HepG2 (cell line): ENCODE data around the gene C16orf78. TPM values are rescaled to one million over a fixed set of nuclear protein-coding genes. Genes with fewer than 3 reads are reported as not detected.
A peak's percentile ranks its signal among the peaks of the same experiment; 100 is the strongest.

ENCODE experiments used
- ATAC-seq: fragments of 200-7000 bp; cut with Tn5 transposase; 3 replicates; pipeline ENCODE4 v1.9.1; 2020; ENCODE audit warnings: mild to moderate bottlenecking, moderate library complexity
- BruUV-seq: library from RNA; stranded (reverse); fragments of 400-500 nt; replicated peaks from 2 replicates; lab custom pipeline; 2021; lab: Mats Ljungman, UMichigan
- CTCF ChIA-PET: fragments of 300-600 bp; formaldehyde crosslinking; extraction: SDS; loops from one replicate; lab custom pipeline; 2021; ENCODE audit warnings: low total read pairs, inconsistent platforms, low intra/inter-chr PET ratio; lab: Yijun Ruan, JAX
- POLR2A ChIA-PET: fragments of 350-600 bp; sonication (Branson Sonifier 250); formaldehyde crosslinking; loops from one replicate; lab custom pipeline; 2020; ENCODE audit warnings: antibody characterized with exemption, inconsistent platforms; lab: Yijun Ruan, JAX
- DNase-seq: peaks from one replicate; pipeline ENCODE4 v3.0.0-alpha.2; 2015; ENCODE audit warnings: low spot score
- FAIRE-seq: peaks from 3 replicates; lab custom pipeline; 2011; peaks lifted over from hg19 to GRCh38; lab: Jason Lieb, UNC
- H2AFZ ChIP-seq: one replicate; pipeline ENCODE4 v1.6.1; 2011; ENCODE audit warnings: low read length, inconsistent platforms
- H3K27ac ChIP-seq: fragments of 300-600 bp; 3 replicates; pipeline ENCODE4 v1.8.0; 2011; ENCODE audit warnings: mixed run types, mild to moderate bottlenecking, mixed read lengths, low read length, inconsistent platforms; ENCODE audit not compliant: insufficient read depth; ENCODE audit errors: extremely low read length
- H3K27me3 ChIP-seq, 2 experiments: fragments of 200-600 bp in 1 of 2; 2 replicates in 1 of 2; 3 replicates in 1 of 2; pipeline versions ENCODE4 v1.6.0 to v1.8.0; 2011; ENCODE audit warnings: low read length in 2 of 2, mild to moderate bottlenecking in 2 of 2, moderate library complexity in 2 of 2, inconsistent platforms in 1 of 2; ENCODE audit not compliant: insufficient read depth in 2 of 2, control insufficient read depth in 1 of 2
- H3K36me3 ChIP-seq, 2 experiments: fragments of 200-600 bp in 1 of 2; replicated peaks in 1 of 2; 2 replicates in 1 of 2; 3 replicates in 1 of 2; pipeline versions ENCODE4 v1.5.1 to v1.8.0; 2011; ENCODE audit warnings: low read length in 2 of 2, inconsistent platforms in 1 of 2; ENCODE audit not compliant: insufficient read depth in 2 of 2, control insufficient read depth in 1 of 2
- H3K4me1 ChIP-seq: 2 replicates; pipeline ENCODE4 v1.5.1; 2012; ENCODE audit warnings: low read length, inconsistent platforms; ENCODE audit not compliant: insufficient read depth
- H3K4me2 ChIP-seq: 2 replicates; pipeline ENCODE4 v1.6.0; 2011; ENCODE audit warnings: low read depth, low read length, inconsistent platforms
- H3K4me3 ChIP-seq, 3 experiments: fragments of 200-600 bp in 1 of 3; sonication (generic), shearing (Covaris generic) in 1 of 3; replicated peaks in 1 of 3; 2 replicates each; pipeline ENCODE4 v1.5.1; 2011 to 2016; ENCODE audit warnings: low read length in 3 of 3, inconsistent platforms in 2 of 3, low read depth in 2 of 3, mild to moderate bottlenecking in 2 of 3, control low read depth in 1 of 3, mixed read lengths in 1 of 3; ENCODE audit not compliant: insufficient read depth in 1 of 3
- H3K79me2 ChIP-seq: one replicate; pipeline ENCODE4 v1.6.1; 2011; ENCODE audit warnings: low read length, inconsistent platforms; ENCODE audit not compliant: insufficient read depth
- H3K9ac ChIP-seq: 2 replicates; pipeline ENCODE4 v1.6.0; 2011; ENCODE audit warnings: mild to moderate bottlenecking, low read depth, low read length, inconsistent platforms; ENCODE audit not compliant: insufficient read depth
- H3K9me3 ChIP-seq: 2 replicates; pipeline ENCODE4 v1.5.1; 2012; ENCODE audit warnings: mild to moderate bottlenecking, low read length
- H4K20me1 ChIP-seq: 2 replicates; pipeline ENCODE4 v1.6.0; 2011; ENCODE audit warnings: inconsistent platforms, mild to moderate bottlenecking, low read length, moderate library complexity; ENCODE audit not compliant: insufficient read depth
- CBFB ChIP-seq: sonication (generic); formaldehyde crosslinking; IDR thresholded peaks from 2 replicates; pipeline ENCODE4 v1.4.0; 2020; ENCODE audit warnings: missing genetic modification reagents
- GLI4 ChIP-seq: sonication (generic); formaldehyde crosslinking; IDR thresholded peaks from 2 replicates; pipeline ENCODE4 v1.5.1; 2020; ENCODE audit warnings: missing genetic modification reagents, mild to moderate bottlenecking, moderate library complexity, borderline replicate concordance
- JUNB ChIP-seq: sonication (generic); formaldehyde crosslinking; IDR thresholded peaks from 2 replicates; pipeline ENCODE4 v1.8.0; 2022; ENCODE audit warnings: missing genetic modification reagents, mild to moderate bottlenecking, borderline replicate concordance
- MTA3 ChIP-seq: sonication (generic); formaldehyde crosslinking; IDR thresholded peaks from 2 replicates; pipeline ENCODE4 v1.4.0; 2020; ENCODE audit warnings: missing genetic modification reagents
- POLR2AphosphoS5 ChIP-seq: IDR thresholded peaks from 2 replicates; pipeline ENCODE4 v1.6.1; 2012; ENCODE audit warnings: low read depth, low read length
- RAD21 ChIP-seq: fragments of 450-650 bp; formaldehyde crosslinking; IDR thresholded peaks from 2 replicates; pipeline ENCODE4 v1.5.0; 2020; ENCODE audit warnings: mild to moderate bottlenecking
- RORA ChIP-seq: sonication (generic); formaldehyde crosslinking; IDR thresholded peaks from 2 replicates; pipeline ENCODE4 v1.5.0; 2020; ENCODE audit warnings: mild to moderate bottlenecking, missing genetic modification reagents, moderate library complexity
- SMAD1 ChIP-seq: sonication (generic); formaldehyde crosslinking; IDR thresholded peaks from 2 replicates; pipeline ENCODE4 v1.4.0; 2020; ENCODE audit warnings: missing genetic modification reagents, low read depth, mild to moderate bottlenecking, borderline replicate concordance
- ZNF263 ChIP-seq: sonication (generic); formaldehyde crosslinking; IDR thresholded peaks from 2 replicates; pipeline ENCODE4 v1.4.0; 2020; ENCODE audit warnings: missing genetic modification reagents
- ZNF446 ChIP-seq: sonication (generic); formaldehyde crosslinking; IDR thresholded peaks from 2 replicates; pipeline ENCODE4 v1.5.0; 2020; ENCODE audit warnings: mild to moderate bottlenecking, missing genetic modification reagents
- ZNF567 ChIP-seq: sonication (generic); formaldehyde crosslinking; IDR thresholded peaks from 2 replicates; pipeline ENCODE4 v1.8.1; 2023; ENCODE audit warnings: mild to moderate bottlenecking, missing genetic modification reagents, borderline replicate concordance
- ZSCAN30 ChIP-seq: sonication (generic); formaldehyde crosslinking; IDR thresholded peaks from 2 replicates; pipeline ENCODE4 v1.5.0; 2020; ENCODE audit warnings: mild to moderate bottlenecking, missing genetic modification reagents
- WGBS: methylation state at CpG from one replicate; pipeline ENCODE4 v1.1.6; 2017; ENCODE audit warnings: low lambda C conversion rate; 5-methylcytosine and 5-hydroxymethylcytosine counted together
- in situ Hi-C: cut with HindIII; loops from 2 replicates; pipeline ENCODE4 v1.10.0; 2017; ENCODE audit warnings: low pct_unique_long_range_greater_than_20kb; ENCODE audit not compliant: extremely low pct_ligation_motif_present
- intact Hi-C: fragments of 100-400 bp; cut with micrococcal nuclease; formaldehyde crosslinking; loops from one replicate; pipeline ENCODE4 v1.10.0; 2022; ENCODE audit not compliant: unreplicated experiment
- polyA plus RNA-seq, 8 experiments: library from polyadenylated mRNA; depleted of rRNA in 3 of 8; stranded (reverse) in 7 of 8; unstranded in 1 of 8; fragments of >200 nt; fragmentation: Illumina TruSeq in 4 of 8; extraction: Trizol in 4 of 8; gene quantifications; 2 replicates each; pipeline versions ENCODE4 v1.2.1 to v1.2.3, GENCODE V29; 2011 to 2016; ENCODE audit warnings: low read depth in 4 of 8, missing spikeins in 1 of 8, mixed read lengths in 1 of 8; ENCODE audit not compliant: insufficient read depth in 1 of 8
- total RNA-seq, 5 experiments: library from RNA; depleted of rRNA; stranded (reverse); fragments of >200 nt; fragmentation: Illumina TruSeq; extraction: Trizol; gene quantifications; 2 replicates each; pipeline ENCODE4 v1.2.3, GENCODE V29; 2016; ENCODE audit warnings: low read depth in 1 of 5
- TF ChIP-seq, protein P1 (sequence below): sonication (generic); formaldehyde crosslinking; IDR thresholded peaks from 2 replicates; pipeline ENCODE4 v1.4.0; 2020; ENCODE audit warnings: missing genetic modification reagents
- TF ChIP-seq, protein P2 (sequence below): sonication (generic); formaldehyde crosslinking; IDR thresholded peaks from 2 replicates; pipeline ENCODE4 v1.8.1; 2022; ENCODE audit warnings: low read depth, mild to moderate bottlenecking, missing genetic modification reagents
- TF ChIP-seq, protein P3 (sequence below): sonication (generic); formaldehyde crosslinking; IDR thresholded peaks from 2 replicates; pipeline ENCODE4; 2020; ENCODE audit warnings: missing genetic modification reagents, mild to moderate bottlenecking, borderline replicate concordance
- TF ChIP-seq, protein P4 (sequence below): sonication (generic); formaldehyde crosslinking; IDR thresholded peaks from 2 replicates; pipeline ENCODE4 v1.8.1; 2023; ENCODE audit warnings: mild to moderate bottlenecking, missing genetic modification reagents, borderline replicate concordance

Gene C16orf78
- total and polyA plus RNA-seq, 2 of the 13 experiments (the other 11 are each of a cell fraction or from before 2014, with no cell fraction given), result not detected

DNA sequence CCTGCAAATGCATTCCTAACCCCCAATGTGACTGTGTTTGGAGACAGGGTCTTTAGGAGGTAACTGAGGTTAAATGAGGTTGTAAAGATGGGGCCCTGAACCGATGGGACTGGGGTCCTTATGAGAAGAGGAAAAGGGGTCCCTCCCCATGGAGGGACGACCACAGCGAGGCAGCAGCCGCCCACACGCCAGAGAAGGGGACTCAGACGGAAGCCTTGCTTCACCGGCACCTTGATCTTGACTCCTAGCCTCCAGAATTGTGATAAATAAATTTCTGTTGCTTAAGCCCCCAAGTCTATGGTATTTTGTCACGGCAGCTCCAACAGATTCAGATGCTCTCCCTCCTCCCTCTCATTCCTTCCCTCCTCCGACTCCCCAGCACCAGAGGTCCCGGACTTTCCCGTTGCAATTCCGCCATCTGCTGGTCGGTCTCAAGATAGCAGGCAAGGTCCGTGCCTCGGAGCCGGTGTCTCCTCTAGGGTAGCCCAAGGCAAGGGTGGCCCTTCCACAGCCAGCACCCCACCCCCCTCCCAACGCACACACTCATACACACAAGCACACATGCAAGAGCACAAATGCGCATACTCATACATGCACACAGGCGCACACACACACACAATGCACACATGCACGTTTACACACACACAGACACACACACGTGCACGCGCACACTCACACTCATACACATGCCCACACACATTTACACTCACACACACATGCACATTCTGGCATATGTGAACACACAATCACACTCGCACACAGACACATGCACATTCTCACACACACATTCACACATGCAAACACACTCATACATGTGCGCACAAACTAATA lies 23.1 kb upstream of the C16orf78 start:
- Histone ChIP-seq H3K4me2 (no peak overlapping the region), H4K20me1 (no peaks in the 10 kb centered on the region; the same call in 1 of the 2 replicates), H2AFZ (no peak overlapping the region), H3K27me3 (no peaks in the 10 kb centered on the region), H3K9me3 (no peaks in the 10 kb centered on the region), H3K4me1 (no peaks in the 10 kb centered on the region), H3K36me3 (no peaks in the 10 kb centered on the region), H3K27ac (no peak overlapping the region), H3K79me2 (no peaks in the 10 kb centered on the region), H3K4me3 (no peak overlapping the region), H3K9ac (no peak overlapping the region)
- POLR2A ChIA-PET, result no interaction called here
- intact Hi-C loops, result loop anchor here (1.0 kb wide), 1 partner anchor 663 kb away; no protein-coding TSS in a partner anchor
- no TSS peak for BruUV-seq
- peak; percentile 76 for ATAC-seq
- in situ Hi-C loops, result loop anchor here (5.0 kb wide), 1 partner anchor 658 kb away; no protein-coding TSS in a partner anchor
- WGBS, result 39% methylated on average over 25 of the region's 25 CpGs
- CTCF ChIA-PET, result interaction anchor here (1.1 to 4.5 kb wide), 3 partner anchors 350 to 663 kb away, joined by 3 to 40 read pairs (median 4); no protein-coding TSS in a partner anchor
- peak; percentile 81 for FAIRE-seq
- DNase-seq, result peak; percentile 37
- TF ChIP-seq JUNB (CRISPR knock-in tag) (0 out of 2 replicates have a peak, but pooled peaks have one; percentile 17), SMAD1 (0 out of 2 replicates have a peak, but pooled peaks have one; percentile 56), MTA3 (no peak), ZNF446 (CRISPR knock-in tag) (no peak), RAD21 (peak; percentile 76), ZNF567 (CRISPR knock-in tag) (no peak), RORA (no peak), POLR2AphosphoS5 (no peak), GLI4 (CRISPR knock-in tag) (no peak), ZNF263 (peak; percentile 100), CBFB (CRISPR knock-in tag) (no peak), ZSCAN30 (no peak)
- TF ChIP-seq, protein P1, sequence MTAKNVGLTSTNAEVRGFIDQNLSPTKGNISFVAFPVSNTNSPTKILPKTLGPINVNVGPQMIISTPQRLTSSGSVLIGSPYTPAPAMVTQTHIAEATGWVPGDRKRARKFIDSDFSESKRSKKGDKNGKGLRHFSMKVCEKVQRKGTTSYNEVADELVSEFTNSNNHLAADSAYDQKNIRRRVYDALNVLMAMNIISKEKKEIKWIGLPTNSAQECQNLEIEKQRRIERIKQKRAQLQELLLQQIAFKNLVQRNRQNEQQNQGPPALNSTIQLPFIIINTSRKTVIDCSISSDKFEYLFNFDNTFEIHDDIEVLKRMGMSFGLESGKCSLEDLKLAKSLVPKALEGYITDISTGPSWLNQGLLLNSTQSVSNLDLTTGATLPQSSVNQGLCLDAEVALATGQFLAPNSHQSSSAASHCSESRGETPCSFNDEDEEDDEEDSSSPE (CRISPR knock-in tag), result no peak
- TF ChIP-seq, protein P2, sequence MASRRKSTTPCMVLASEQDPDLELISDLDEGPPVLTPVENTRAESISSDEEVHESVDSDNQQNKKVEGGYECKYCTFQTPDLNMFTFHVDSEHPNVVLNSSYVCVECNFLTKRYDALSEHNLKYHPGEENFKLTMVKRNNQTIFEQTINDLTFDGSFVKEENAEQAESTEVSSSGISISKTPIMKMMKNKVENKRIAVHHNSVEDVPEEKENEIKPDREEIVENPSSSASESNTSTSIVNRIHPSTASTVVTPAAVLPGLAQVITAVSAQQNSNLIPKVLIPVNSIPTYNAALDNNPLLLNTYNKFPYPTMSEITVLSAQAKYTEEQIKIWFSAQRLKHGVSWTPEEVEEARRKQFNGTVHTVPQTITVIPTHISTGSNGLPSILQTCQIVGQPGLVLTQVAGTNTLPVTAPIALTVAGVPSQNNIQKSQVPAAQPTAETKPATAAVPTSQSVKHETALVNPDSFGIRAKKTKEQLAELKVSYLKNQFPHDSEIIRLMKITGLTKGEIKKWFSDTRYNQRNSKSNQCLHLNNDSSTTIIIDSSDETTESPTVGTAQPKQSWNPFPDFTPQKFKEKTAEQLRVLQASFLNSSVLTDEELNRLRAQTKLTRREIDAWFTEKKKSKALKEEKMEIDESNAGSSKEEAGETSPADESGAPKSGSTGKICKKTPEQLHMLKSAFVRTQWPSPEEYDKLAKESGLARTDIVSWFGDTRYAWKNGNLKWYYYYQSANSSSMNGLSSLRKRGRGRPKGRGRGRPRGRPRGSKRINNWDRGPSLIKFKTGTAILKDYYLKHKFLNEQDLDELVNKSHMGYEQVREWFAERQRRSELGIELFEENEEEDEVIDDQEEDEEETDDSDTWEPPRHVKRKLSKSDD, result no peak
- TF ChIP-seq, protein P3, sequence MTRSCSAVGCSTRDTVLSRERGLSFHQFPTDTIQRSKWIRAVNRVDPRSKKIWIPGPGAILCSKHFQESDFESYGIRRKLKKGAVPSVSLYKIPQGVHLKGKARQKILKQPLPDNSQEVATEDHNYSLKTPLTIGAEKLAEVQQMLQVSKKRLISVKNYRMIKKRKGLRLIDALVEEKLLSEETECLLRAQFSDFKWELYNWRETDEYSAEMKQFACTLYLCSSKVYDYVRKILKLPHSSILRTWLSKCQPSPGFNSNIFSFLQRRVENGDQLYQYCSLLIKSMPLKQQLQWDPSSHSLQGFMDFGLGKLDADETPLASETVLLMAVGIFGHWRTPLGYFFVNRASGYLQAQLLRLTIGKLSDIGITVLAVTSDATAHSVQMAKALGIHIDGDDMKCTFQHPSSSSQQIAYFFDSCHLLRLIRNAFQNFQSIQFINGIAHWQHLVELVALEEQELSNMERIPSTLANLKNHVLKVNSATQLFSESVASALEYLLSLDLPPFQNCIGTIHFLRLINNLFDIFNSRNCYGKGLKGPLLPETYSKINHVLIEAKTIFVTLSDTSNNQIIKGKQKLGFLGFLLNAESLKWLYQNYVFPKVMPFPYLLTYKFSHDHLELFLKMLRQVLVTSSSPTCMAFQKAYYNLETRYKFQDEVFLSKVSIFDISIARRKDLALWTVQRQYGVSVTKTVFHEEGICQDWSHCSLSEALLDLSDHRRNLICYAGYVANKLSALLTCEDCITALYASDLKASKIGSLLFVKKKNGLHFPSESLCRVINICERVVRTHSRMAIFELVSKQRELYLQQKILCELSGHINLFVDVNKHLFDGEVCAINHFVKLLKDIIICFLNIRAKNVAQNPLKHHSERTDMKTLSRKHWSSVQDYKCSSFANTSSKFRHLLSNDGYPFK, result no peak
- TF ChIP-seq, protein P4, sequence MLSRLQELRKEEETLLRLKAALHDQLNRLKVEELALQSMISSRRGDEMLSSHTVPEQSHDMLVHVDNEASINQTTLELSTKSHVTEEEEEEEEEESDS (CRISPR knock-in tag), result no peak
